Mesendoderm (in vitro differentiated cells): Measurements from ENCODE around the gene SRGAP3.

ENCODE experiments used
- DNase-seq: peaks from one replicate; pipeline ENCODE4 v3.0.0; 2013
- H2AK5ac ChIP-seq: 2 replicates; pipeline ENCODE4 v1.6.1; 2013; ENCODE audit warnings: low read length, inconsistent platforms
- H2BK120ac ChIP-seq: 2 replicates; pipeline ENCODE4 v1.6.1; 2013; ENCODE audit warnings: low read depth, mild to moderate bottlenecking, low read length, moderate library complexity, mixed read lengths
- H2BK15ac ChIP-seq: replicated peaks from 2 replicates; pipeline ENCODE4 v1.6.1; 2013; ENCODE audit warnings: low read depth, mild to moderate bottlenecking, moderate library complexity
- H2BK5ac ChIP-seq: 2 replicates; pipeline ENCODE4 v1.6.1; 2013; ENCODE audit warnings: low read length, inconsistent platforms
- H3K18ac ChIP-seq: 2 replicates; pipeline ENCODE4 v1.6.1; 2013; ENCODE audit warnings: mild to moderate bottlenecking, low read length, mixed read lengths
- H3K23ac ChIP-seq: one replicate; pipeline ENCODE4 v1.6.1; 2013; ENCODE audit warnings: low read length
- H3K27ac ChIP-seq: 2 replicates; pipeline ENCODE4 v1.5.1; 2013; ENCODE audit warnings: low read depth, mild to moderate bottlenecking, inconsistent platforms, low read length, moderate library complexity
- H3K27me3 ChIP-seq: 2 replicates; pipeline ENCODE4 v1.6.1; 2013; ENCODE audit warnings: low read length, control low read depth, mild to moderate bottlenecking, inconsistent platforms; ENCODE audit not compliant: insufficient read depth, poor library complexity
- H3K36me3 ChIP-seq: 2 replicates; pipeline ENCODE4 v1.6.1; 2013; ENCODE audit warnings: low read length, inconsistent platforms; ENCODE audit not compliant: control insufficient read depth, insufficient read depth
- H3K4ac ChIP-seq: one replicate; pipeline ENCODE4 v1.6.1; 2013; ENCODE audit warnings: low read depth, mild to moderate bottlenecking, low read length, moderate library complexity
- H3K4me1 ChIP-seq: 2 replicates; pipeline ENCODE4 v1.6.1; 2013; ENCODE audit warnings: low read depth, low read length, inconsistent platforms; ENCODE audit not compliant: control insufficient read depth
- H3K4me2 ChIP-seq: 2 replicates; pipeline ENCODE4 v1.6.1; 2013; ENCODE audit warnings: low read length
- H3K4me3 ChIP-seq: 2 replicates; pipeline ENCODE4 v1.5.1; 2013; ENCODE audit warnings: mild to moderate bottlenecking, low read length
- H3K56ac ChIP-seq: one replicate; pipeline ENCODE4 v1.6.1; 2013; ENCODE audit warnings: low read length
- H3K79me1 ChIP-seq: 2 replicates; pipeline ENCODE4 v1.6.1; 2013; ENCODE audit warnings: low read length, inconsistent platforms
- H3K79me2 ChIP-seq: 2 replicates; pipeline ENCODE4 v1.6.1; 2013; ENCODE audit warnings: mild to moderate bottlenecking, low read length; ENCODE audit not compliant: control insufficient read depth, insufficient read depth
- H3K9ac ChIP-seq: 2 replicates; pipeline ENCODE4 v1.6.1; 2013; ENCODE audit warnings: low read length, inconsistent platforms
- H4K5ac ChIP-seq: one replicate; pipeline ENCODE4 v1.6.1; 2013; ENCODE audit warnings: low read length
- H4K8ac ChIP-seq: one replicate; pipeline ENCODE4 v1.6.1; 2013; ENCODE audit warnings: low read depth, mild to moderate bottlenecking, control low read depth, low read length, moderate library complexity
- WGBS: extraction: QIAGEN DNeasy Blood & Tissue Kit; methylation state at CpG from one replicate; pipeline ENCODE4 v1.1.7; 2013; ENCODE audit warnings: low lambda C conversion rate, missing lambda C conversion rate; ENCODE audit not compliant: insufficient coverage; ENCODE audit errors: extremely low coverage; 5-methylcytosine and 5-hydroxymethylcytosine counted together

SRGAP3 gene

DNA sequence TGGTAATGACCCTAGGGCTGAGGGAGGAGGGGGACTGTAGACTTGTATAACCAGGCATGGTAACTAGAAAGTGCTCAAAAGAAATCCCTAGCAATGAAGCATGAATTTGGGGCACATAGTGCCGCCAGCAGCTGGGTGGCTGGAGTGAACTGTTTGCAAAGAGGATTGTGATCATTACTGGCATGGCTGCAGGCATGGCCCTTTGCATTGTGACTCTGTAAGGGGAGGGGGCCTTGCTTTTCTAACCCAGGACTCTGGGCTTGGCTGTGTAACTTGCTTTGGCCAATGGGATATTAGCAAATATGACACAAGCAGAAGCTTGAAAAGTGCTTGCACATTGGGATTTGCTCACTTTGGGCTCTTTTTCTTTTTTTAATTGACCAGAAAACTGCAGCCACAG lies 173.7 kb downstream of the SRGAP3 start:
- Histone ChIP-seq H3K79me1 (no peaks in the 10 kb centered on the region), H4K8ac (no peak overlapping the region), H3K36me3 (no peaks in the 10 kb centered on the region), H4K5ac (no peak overlapping the region), H3K4me3 (no peak overlapping the region), H2AK5ac (no peak overlapping the region), H3K4ac (no peak overlapping the region), H3K4me1 (peaks cover 9% of the 10 kb centered on the region), H3K27me3 (no peaks in the 10 kb centered on the region), H2BK15ac (no peak overlapping the region), H3K56ac (no peak overlapping the region), H3K27ac (no peak overlapping the region), H3K18ac (no peak overlapping the region), H2BK120ac (no peak overlapping the region), H3K9ac (no peak overlapping the region), H3K23ac (no peak overlapping the region), H2BK5ac (no peak overlapping the region), H3K79me2 (no peaks in the 10 kb centered on the region), H3K4me2 (no peak overlapping the region)
- WGBS = no CpG with 5 or more reads among the region's 1 CpG
- no peak for DNase-seq

DNA sequence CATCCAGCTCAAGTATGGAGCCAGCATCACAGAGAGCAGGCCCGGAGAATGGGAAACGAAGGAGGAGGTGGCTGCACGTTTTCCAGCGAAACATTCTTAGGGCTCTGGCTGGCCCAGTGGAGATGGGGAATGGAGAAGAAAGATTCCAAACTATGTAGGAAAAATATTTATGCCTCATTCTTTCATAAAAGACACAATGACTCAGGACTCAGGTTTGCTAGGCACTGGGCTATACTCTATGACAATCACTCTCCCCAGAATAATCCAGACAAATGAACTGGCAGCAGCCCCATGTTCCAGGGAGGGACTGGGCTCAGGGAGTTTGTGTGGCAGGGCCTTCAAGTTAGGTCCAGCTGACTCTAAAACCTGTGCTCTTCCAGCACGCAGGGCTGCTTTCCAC lies 175.4 kb downstream of the SRGAP3 start:
- DNase-seq = no peak
- peaks cover 6% of the 10 kb centered on the region for H3K4me1 ChIP-seq
- no peak overlapping the region for H3K4me2 ChIP-seq

DNA sequence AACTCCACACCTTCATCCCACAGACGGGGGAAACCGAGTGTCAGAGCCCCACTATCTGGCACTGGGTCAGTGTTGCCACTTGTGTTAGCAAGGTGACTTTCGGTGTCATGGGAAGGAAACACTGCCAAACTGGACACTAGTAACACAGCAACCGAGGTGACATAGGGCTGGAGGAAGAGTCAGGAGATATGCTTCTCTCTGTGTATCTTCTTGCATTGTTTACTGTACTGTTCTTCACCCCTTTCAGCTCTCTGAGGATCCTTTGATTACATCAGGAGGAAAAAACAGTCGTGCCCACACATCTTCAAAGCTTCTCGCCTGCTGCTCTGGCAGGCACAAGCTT lies 176.8 kb downstream of the SRGAP3 start:
- Histone ChIP-seq H3K4me3 (no peak overlapping the region), H3K79me2 (no peaks in the 10 kb centered on the region), H2BK120ac (no peak overlapping the region), H3K56ac (no peak overlapping the region), H2AK5ac (no peak overlapping the region), H3K9ac (no peak overlapping the region), H3K36me3 (no peaks in the 10 kb centered on the region), H3K23ac (no peak overlapping the region), H3K4me2 (no peak overlapping the region), H3K4me1 (peaks cover 5% of the 10 kb centered on the region), H4K5ac (no peak overlapping the region), H2BK5ac (no peak overlapping the region), H3K27ac (no peak overlapping the region), H3K4ac (no peak overlapping the region), H4K8ac (no peak overlapping the region), H3K79me1 (no peaks in the 10 kb centered on the region), H3K18ac (no peak overlapping the region), H2BK15ac (no peak overlapping the region), H3K27me3 (no peaks in the 10 kb centered on the region)
- WGBS = no CpG with 5 or more reads among the region's 6 CpGs
- no peak for DNase-seq

More for the DNA sequence above, 175.4 kb downstream of the SRGAP3 start:
- Histone ChIP-seq H3K4ac (no peak overlapping the region), H2BK120ac (no peak overlapping the region), H4K8ac (no peak overlapping the region), H3K27me3 (no peaks in the 10 kb centered on the region), H3K79me2 (no peaks in the 10 kb centered on the region), H3K27ac (no peak overlapping the region), H3K23ac (no peak overlapping the region), H3K18ac (no peak overlapping the region), H2AK5ac (no peak overlapping the region), H2BK5ac (no peak overlapping the region), H4K5ac (no peak overlapping the region), H2BK15ac (no peak overlapping the region), H3K9ac (no peak overlapping the region), H3K4me3 (no peak overlapping the region), H3K79me1 (no peaks in the 10 kb centered on the region), H3K36me3 (no peaks in the 10 kb centered on the region), H3K56ac (no peak overlapping the region)
- WGBS = no CpG with 5 or more reads among the region's 5 CpGs

DNA sequence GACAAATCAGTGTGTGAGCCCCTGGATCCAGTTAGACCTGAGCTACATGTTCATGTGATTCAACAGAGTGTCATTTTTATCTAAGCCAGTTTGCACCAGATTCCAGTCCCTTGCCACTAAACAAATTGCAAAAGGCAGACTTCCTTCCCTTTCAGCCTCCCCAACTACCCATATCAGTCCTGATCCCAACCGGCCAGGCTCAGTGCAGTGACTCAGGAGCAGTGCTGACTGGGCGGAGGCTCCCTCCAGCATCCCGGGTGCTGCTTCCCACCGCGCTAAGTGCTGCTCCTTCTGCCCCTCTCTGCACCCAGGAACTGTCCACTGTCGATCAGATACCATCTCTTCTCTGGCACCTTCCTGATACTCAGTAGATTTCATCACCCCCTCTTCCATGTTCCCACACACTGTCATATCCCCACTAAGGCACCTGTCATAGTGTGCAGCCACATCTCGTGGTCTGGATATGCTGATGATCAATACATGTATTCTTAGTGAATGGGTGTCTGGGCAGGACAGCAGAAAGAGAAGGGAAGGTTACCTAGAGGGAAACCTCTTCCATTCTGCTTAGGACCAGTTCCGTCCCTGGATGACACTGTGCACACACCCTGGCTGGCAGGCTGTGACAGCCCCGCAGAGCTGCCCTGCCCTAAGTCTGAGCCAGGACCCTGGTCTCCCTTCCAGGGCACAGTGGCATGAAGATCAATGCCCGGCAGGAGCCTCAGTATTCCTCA lies 177.3 kb downstream of the SRGAP3 start:
- no peak overlapping the region for H3K9ac ChIP-seq

DNA sequence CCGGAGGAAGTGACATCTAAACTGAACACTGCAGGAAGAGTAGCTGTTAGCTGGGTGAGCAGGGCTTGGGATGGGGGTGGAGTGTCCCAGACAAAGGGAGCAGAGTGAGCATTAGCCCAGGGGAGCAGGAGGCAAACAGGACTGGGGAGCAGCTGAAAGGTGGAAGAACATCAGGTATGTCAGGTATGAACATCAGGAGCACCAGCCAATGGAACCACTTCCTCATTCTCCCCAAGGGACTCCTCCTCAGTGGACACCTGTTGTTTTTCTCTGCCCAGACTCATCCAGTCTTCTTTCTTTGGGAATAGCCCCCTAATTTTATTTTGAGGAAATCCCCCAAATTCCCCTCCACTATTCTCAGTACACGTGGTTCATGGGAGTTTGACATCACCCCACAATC lies 178.5 kb downstream of the SRGAP3 start:
- H3K4me3 ChIP-seq = no peak overlapping the region
- no peak for DNase-seq
- no CpG with 5 or more reads among the region's 2 CpGs for WGBS
- H2AK5ac ChIP-seq = no peak overlapping the region
- no peak overlapping the region for H2BK5ac ChIP-seq
- no peak overlapping the region for H3K4me2 ChIP-seq
- no peak overlapping the region for H2BK120ac ChIP-seq
- no peak overlapping the region for H3K9ac ChIP-seq
- no peak overlapping the region for H3K23ac ChIP-seq
- H3K4ac ChIP-seq = no peak overlapping the region
- no peak overlapping the region for H4K8ac ChIP-seq
- no peak overlapping the region for H3K18ac ChIP-seq
- H3K36me3 ChIP-seq = no peaks in the 10 kb centered on the region
- H3K27ac ChIP-seq = no peak overlapping the region
- H3K79me2 ChIP-seq = no peaks in the 10 kb centered on the region
- H3K56ac ChIP-seq = no peak overlapping the region
- no peaks in the 10 kb centered on the region for H3K4me1 ChIP-seq
- H3K27me3 ChIP-seq = no peaks in the 10 kb centered on the region
- no peak overlapping the region for H2BK15ac ChIP-seq
- no peak overlapping the region for H4K5ac ChIP-seq
- H3K79me1 ChIP-seq = no peaks in the 10 kb centered on the region

More for the DNA sequence above, 177.3 kb downstream of the SRGAP3 start:
- Histone ChIP-seq H2BK5ac (no peak overlapping the region), H2BK120ac (no peak overlapping the region), H3K4me3 (no peak overlapping the region), H3K56ac (no peak overlapping the region), H3K18ac (no peak overlapping the region), H3K4me2 (no peak overlapping the region), H3K27ac (no peak overlapping the region), H3K79me2 (no peaks in the 10 kb centered on the region), H3K4me1 (peaks cover under 1% of the 10 kb centered on the region), H2BK15ac (no peak overlapping the region), H3K27me3 (no peaks in the 10 kb centered on the region), H4K8ac (no peak overlapping the region), H3K36me3 (no peaks in the 10 kb centered on the region), H3K79me1 (no peaks in the 10 kb centered on the region), H3K4ac (no peak overlapping the region), H2AK5ac (no peak overlapping the region), H3K23ac (no peak overlapping the region), H4K5ac (no peak overlapping the region)
- no CpG with 5 or more reads among the region's 10 CpGs for WGBS
- DNase-seq = no peak

DNA sequence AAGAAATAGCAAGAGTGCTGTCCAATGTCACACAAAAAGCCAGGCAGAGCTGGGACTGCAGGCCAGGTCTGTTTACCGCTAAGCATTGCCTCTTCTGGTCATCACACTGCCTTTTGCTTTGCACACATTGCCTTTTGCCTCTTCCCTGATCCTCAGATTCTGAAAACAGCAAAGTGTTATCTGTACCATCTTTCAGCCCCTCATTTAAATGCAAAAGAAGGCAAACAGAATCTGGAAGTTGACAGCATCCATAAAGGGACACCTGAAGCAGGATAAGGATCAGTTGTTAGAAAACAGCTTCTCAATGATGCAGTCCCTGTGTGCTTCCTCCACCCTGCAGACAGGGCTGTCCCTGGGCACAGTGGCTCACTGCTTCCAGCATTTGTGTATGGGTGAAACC lies 179.5 kb downstream of the SRGAP3 start:
- Histone ChIP-seq H3K56ac (no peak overlapping the region), H3K4me1 (no peaks in the 10 kb centered on the region), H3K36me3 (no peaks in the 10 kb centered on the region), H3K23ac (no peak overlapping the region), H3K79me1 (no peaks in the 10 kb centered on the region), H3K27ac (no peak overlapping the region), H3K4me3 (no peak overlapping the region), H4K5ac (no peak overlapping the region), H2BK15ac (no peak overlapping the region), H3K4me2 (no peak overlapping the region), H2BK5ac (no peak overlapping the region), H3K4ac (no peak overlapping the region), H3K18ac (no peak overlapping the region), H4K8ac (no peak overlapping the region), H2BK120ac (no peak overlapping the region), H3K79me2 (no peaks in the 10 kb centered on the region), H3K27me3 (no peaks in the 10 kb centered on the region), H2AK5ac (no peak overlapping the region), H3K9ac (no peak overlapping the region)
- no CpG with 5 or more reads among the region's 1 CpG for WGBS
- DNase-seq = no peak
